Upper lobe of left lung (tissue), 4 donors: ENCODE results near the gene UBE2E2.

Experiments used
- CTCF ChIP-seq, 6 experiments: fragments of 450-650 bp in 4 of 6; fragments of 200-600 bp in 2 of 6; sonication (generic) in 2 of 6; IDR thresholded peaks; one replicate each; pipeline ENCODE4 v1.5.1; 2016 to 2019; ENCODE audit warnings: antibody characterized with exemption in 6 of 6
- EP300 ChIP-seq, 4 donors: sonication (generic); formaldehyde crosslinking; IDR thresholded peaks; one replicate each; pipeline ENCODE4 v1.5.1; 2017; ENCODE audit warnings: antibody characterized with exemption in 4 of 4, control low read depth in 2 of 4
- POLR2A ChIP-seq, 4 donors: fragments of 450-650 bp; IDR thresholded peaks; one replicate each; pipeline ENCODE4 v1.5.1; 2016 to 2017; ENCODE audit warnings: antibody characterized with exemption in 4 of 4, mild to moderate bottlenecking in 2 of 4

GRCh38 chr3:23479615-23480328 lies 276.6 kb downstream of the UBE2E2 start:
- TF ChIP-seq CTCF (IDR thresholded peaks at IDR 0.05) (no peak), POLR2A (IDR thresholded peaks at IDR 0.05) (no peak), EP300 (IDR thresholded peaks at IDR 0.05) (no peak)
